ENCODE measurements around the gene TMCO5A. TPM values are rescaled to one million over a fixed set of nuclear protein-coding genes. Genes with fewer than 3 reads are reported as not detected.
"Not testable (repeated sequence)": the region's sequence is repeated elsewhere in the genome, so short reads cannot be mapped to it uniquely, and the experiment has no call there.

Gene TMCO5A
- total RNA-seq, 1 donor from 2014 or later, result not detected

GRCh38 chr15:37940876-37941275 is 6.4 kb downstream of the TMCO5A start:
- Histone ChIP-seq H3K36me3 (ENCODE audit: control insufficient read depth, insufficient read depth, low read length) (no peaks in the 10 kb centered on the region), H3K4me3 (ENCODE audit: low read depth, low read length) (no peak overlapping the region), H3K27me3 (ENCODE audit: control insufficient read depth, insufficient read depth, low read length) (no peaks in the 10 kb centered on the region)
- DNase-seq (ENCODE audit: low read depth), result no peak
- no peak for TF ChIP-seq CTCF (IDR thresholded peaks at IDR 0.05; ENCODE audit: insufficient read depth, low read length, poor library complexity, severe bottlenecking)

GRCh38 chr15:37941779-37942178 is 7.3 kb downstream of the TMCO5A start:
- Histone ChIP-seq H3K36me3 (ENCODE audit: control insufficient read depth, insufficient read depth, low read length) (no peaks in the 10 kb centered on the region), H3K4me3 (ENCODE audit: low read depth, low read length) (no peak overlapping the region), H3K27me3 (ENCODE audit: control insufficient read depth, insufficient read depth, low read length) (no peaks in the 10 kb centered on the region)
- DNase-seq (ENCODE audit: low read depth), result no peak
- TF ChIP-seq CTCF (IDR thresholded peaks at IDR 0.05; ENCODE audit: insufficient read depth, low read length, poor library complexity, severe bottlenecking), result no peak

GRCh38 chr15:37951999-37952398 is 17.6 kb downstream of the TMCO5A start:
- TF ChIP-seq CTCF (IDR thresholded peaks at IDR 0.05; ENCODE audit: insufficient read depth, low read length, poor library complexity, severe bottlenecking), result no peak

GRCh38 chr15:37960742-37961141 is 26.3 kb downstream of the TMCO5A start:
- H3K36me3 ChIP-seq (ENCODE audit: control insufficient read depth, insufficient read depth, low read length); H3K27me3 ChIP-seq (ENCODE audit: control insufficient read depth, insufficient read depth, low read length); DNase-seq (ENCODE audit: low read depth); H3K4me3 ChIP-seq (ENCODE audit: low read depth, low read length): not testable (repeated sequence)

More at GRCh38 chr15:37951999-37952398, 17.6 kb downstream of the TMCO5A start:
- no peaks in the 10 kb centered on the region for H3K36me3 ChIP-seq (ENCODE audit: control insufficient read depth, insufficient read depth, low read length)
- no peak for DNase-seq (ENCODE audit: low read depth)
- H3K27me3 ChIP-seq (ENCODE audit: control insufficient read depth, insufficient read depth, low read length), result no peaks in the 10 kb centered on the region
- H3K4me3 ChIP-seq (ENCODE audit: low read depth, low read length), result no peak overlapping the region

- H3K4me3 ChIP-seq (ENCODE audit: low read depth, low read length), result no peak overlapping the region
- H3K36me3 ChIP-seq (ENCODE audit: control insufficient read depth, insufficient read depth, low read length), result no peaks in the 10 kb centered on the region
- TF ChIP-seq CTCF (IDR thresholded peaks at IDR 0.05; ENCODE audit: insufficient read depth, low read length, poor library complexity, severe bottlenecking), result no peak
- DNase-seq (ENCODE audit: low read depth), result peak; percentile 5
- H3K27me3 ChIP-seq (ENCODE audit: control insufficient read depth, insufficient read depth, low read length), result no peaks in the 10 kb centered on the region
These were observed 33.3 kb downstream of the TMCO5A start for GRCh38 chr15:37967788-37968187.

- no peak for DNase-seq (ENCODE audit: low read depth)
- no peak for TF ChIP-seq CTCF (IDR thresholded peaks at IDR 0.05; ENCODE audit: insufficient read depth, low read length, poor library complexity, severe bottlenecking)
- no peaks in the 10 kb centered on the region for H3K27me3 ChIP-seq (ENCODE audit: control insufficient read depth, insufficient read depth, low read length)
- H3K4me3 ChIP-seq (ENCODE audit: low read depth, low read length), result no peak overlapping the region
- no peaks in the 10 kb centered on the region for H3K36me3 ChIP-seq (ENCODE audit: control insufficient read depth, insufficient read depth, low read length)
These were observed 39.4 kb downstream of the TMCO5A start for GRCh38 chr15:37973856-37974255.

All from kidney epithelial cell (primary cell).